ENCODE measurements around the gene HDAC9. TPM values are rescaled to one million over a fixed set of nuclear protein-coding genes. Genes with fewer than 3 reads are reported as not detected.

HDAC9 gene
- total RNA-seq, 2 donors from 2014 or later: 4.9 to 12.9 TPM

DNA sequence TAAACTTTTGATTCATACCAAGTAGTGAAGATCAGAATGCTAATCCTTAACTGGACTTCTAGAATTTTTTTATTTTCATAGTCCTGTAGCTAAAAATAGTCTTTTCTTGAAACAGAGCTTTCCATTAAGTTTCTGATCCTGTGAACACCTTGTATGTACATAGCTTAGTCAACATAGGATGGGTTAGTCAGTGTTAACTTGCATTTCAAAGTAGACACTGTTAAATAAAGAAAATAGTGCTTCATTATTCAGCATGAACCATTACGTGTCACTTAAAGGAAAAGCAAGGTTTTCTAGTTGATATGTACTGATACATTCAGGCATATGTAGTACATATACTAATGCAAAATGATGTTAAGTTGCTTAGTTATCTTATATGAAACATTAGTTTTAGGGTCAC, 7.5 kb upstream of the HDAC9 start:
- H3K27me3 ChIP-seq: no peaks in the 10 kb centered on the region
- no peaks in the 10 kb centered on the region for H3K4me1 ChIP-seq
- 50 to 55% methylated on average over 1 of the region's 1 CpG for WGBS, 2 donors
- H3K4me3 ChIP-seq: no peak overlapping the region
- DNase-seq (no peak), ATAC-seq (no peak)
- H3K36me3 ChIP-seq (replicated peaks in 1 of 2; ENCODE audit: insufficient read depth in 1 of 2, low read depth in 2 of 2): no peaks in the 10 kb centered on the region
- no peaks in the 10 kb centered on the region for H3K9me3 ChIP-seq
- intact Hi-C loops (cut with DNase I): no loop called here
- H3K27ac ChIP-seq: no peak overlapping the region
- TF ChIP-seq POLR2A (IDR thresholded peaks at IDR 0.05) (no peak), CTCF (IDR thresholded peaks at IDR 0.05) (no peak)

DNA sequence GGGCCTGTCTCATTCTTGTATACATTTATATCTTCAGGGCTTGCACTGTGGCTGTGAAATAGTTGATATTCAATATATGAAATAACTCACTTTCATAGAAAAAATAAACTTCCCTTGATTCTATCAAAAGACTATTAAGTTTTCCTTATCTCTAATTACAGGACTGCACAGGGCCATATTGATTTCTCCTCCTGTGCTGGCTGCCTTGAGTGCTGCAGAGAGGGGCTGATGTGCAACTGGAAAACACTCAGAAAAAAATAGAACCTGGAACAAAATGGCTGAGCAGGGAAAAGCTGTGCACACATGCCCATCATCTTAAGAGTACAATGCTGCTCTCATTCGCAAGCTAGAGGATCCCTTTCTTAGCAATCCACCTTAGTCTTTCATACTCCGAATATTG, 5.9 kb upstream of the HDAC9 start:
- ATAC-seq (no peak), DNase-seq (no peak)
- Histone ChIP-seq H3K4me3 (no peak overlapping the region), H3K4me1 (no peaks in the 10 kb centered on the region), H3K27ac (no peak overlapping the region), H3K36me3 (replicated peaks in 1 of 2; ENCODE audit: insufficient read depth in 1 of 2, low read depth in 2 of 2) (no peaks in the 10 kb centered on the region), H3K27me3 (no peaks in the 10 kb centered on the region), H3K9me3 (no peaks in the 10 kb centered on the region)
- TF ChIP-seq CTCF (IDR thresholded peaks at IDR 0.05): no peak
- TF ChIP-seq POLR2A (IDR thresholded peaks at IDR 0.05): no peak
- intact Hi-C loops (cut with DNase I): no loop called here
- 70 to 81% methylated on average over 2 of the region's 2 CpGs for WGBS, 2 donors

- Histone ChIP-seq H3K27ac (no peak overlapping the region), H3K9me3 (no peaks in the 10 kb centered on the region), H3K4me1 (peaks cover 7% of the 10 kb centered on the region), H3K4me3 (no peak overlapping the region), H3K36me3 (replicated peaks in 1 of 2; ENCODE audit: insufficient read depth in 1 of 2, low read depth in 2 of 2) (no peaks in the 10 kb centered on the region), H3K27me3 (no peaks in the 10 kb centered on the region)
- intact Hi-C loops (cut with DNase I): no loop called here
- TF ChIP-seq CTCF (IDR thresholded peaks at IDR 0.05) (no peak), POLR2A (IDR thresholded peaks at IDR 0.05) (no peak)
- 68 to 77% methylated on average over 6 of the region's 6 CpGs for WGBS, 2 donors
- no peak for ATAC-seq
- no peak for DNase-seq
These were observed 3.7 kb upstream of the HDAC9 start for GRCh38 chr7:18491871-18492270.

GRCh38 chr7:18494406-18494805, 1.1 kb upstream of the HDAC9 start:
- Histone ChIP-seq H3K27me3 (no peaks in the 10 kb centered on the region), H3K9me3 (no peaks in the 10 kb centered on the region), H3K4me1 (peaks cover 7% of the 10 kb centered on the region), H3K4me3 (no peak overlapping the region), H3K27ac (no peak overlapping the region), H3K36me3 (replicated peaks in 1 of 2; ENCODE audit: insufficient read depth in 1 of 2, low read depth in 2 of 2) (no peaks in the 10 kb centered on the region)
- WGBS, 2 donors: 83 to 88% methylated on average over 3 of the region's 3 CpGs
- TF ChIP-seq CTCF (IDR thresholded peaks at IDR 0.05) (no peak), POLR2A (IDR thresholded peaks at IDR 0.05) (no peak)
- ATAC-seq: no peak
- DNase-seq: no peak
- intact Hi-C loops (cut with DNase I): no loop called here

- Histone ChIP-seq H3K4me1 (peaks cover 12% of the 10 kb centered on the region), H3K36me3 (replicated peaks in 1 of 2; ENCODE audit: insufficient read depth in 1 of 2, low read depth in 2 of 2) (no peaks in the 10 kb centered on the region), H3K27me3 (no peaks in the 10 kb centered on the region), H3K4me3 (peak overlapping the region in 1 of 2 donors; percentile 6), H3K9me3 (no peaks in the 10 kb centered on the region), H3K27ac (peak overlapping the region in 1 of 4 donors; percentile 29)
- intact Hi-C loops (cut with DNase I): no loop called here
- WGBS, 2 donors: 66 to 86% methylated on average over 3 of the region's 3 CpGs
- no peak for ATAC-seq
- peak in 1 of 4 donors; percentile 10 for DNase-seq
- TF ChIP-seq CTCF (IDR thresholded peaks at IDR 0.05): no peak
- no peak for TF ChIP-seq POLR2A (IDR thresholded peaks at IDR 0.05)
These were observed 634 bp upstream of the HDAC9 start for GRCh38 chr7:18494821-18495408.
